GM19043 (cell line): ENCODE results near the gene CXCL12.

Source experiments
- ATAC-seq: cut with Tn5 transposase; IDR thresholded peaks from one replicate; pipeline ENCODE4 v1.9.1; 2021; ENCODE audit warnings: low read depth; ENCODE audit not compliant: unreplicated experiment

Gene CXCL12

DNA sequence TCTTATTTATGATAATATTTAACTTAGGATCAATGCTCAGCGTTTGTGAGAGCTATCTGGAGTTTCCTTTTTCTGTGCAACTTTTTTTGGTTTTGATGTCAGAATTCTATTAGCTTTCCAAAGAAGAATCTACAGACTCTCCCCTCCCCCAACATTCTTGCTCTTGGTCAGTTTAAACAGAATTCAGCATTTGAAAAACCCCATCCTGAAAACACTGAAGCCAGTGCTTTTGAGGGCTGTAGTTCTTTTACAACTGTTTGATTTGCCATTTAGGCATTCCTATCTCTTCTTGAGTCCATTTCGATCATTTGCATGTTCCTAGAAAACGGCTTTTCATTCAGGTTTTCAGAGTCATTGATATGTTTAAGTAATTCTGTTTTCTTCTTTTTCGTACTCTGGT is 15.6 kb upstream of the CXCL12 start:
- no peak for ATAC-seq

DNA sequence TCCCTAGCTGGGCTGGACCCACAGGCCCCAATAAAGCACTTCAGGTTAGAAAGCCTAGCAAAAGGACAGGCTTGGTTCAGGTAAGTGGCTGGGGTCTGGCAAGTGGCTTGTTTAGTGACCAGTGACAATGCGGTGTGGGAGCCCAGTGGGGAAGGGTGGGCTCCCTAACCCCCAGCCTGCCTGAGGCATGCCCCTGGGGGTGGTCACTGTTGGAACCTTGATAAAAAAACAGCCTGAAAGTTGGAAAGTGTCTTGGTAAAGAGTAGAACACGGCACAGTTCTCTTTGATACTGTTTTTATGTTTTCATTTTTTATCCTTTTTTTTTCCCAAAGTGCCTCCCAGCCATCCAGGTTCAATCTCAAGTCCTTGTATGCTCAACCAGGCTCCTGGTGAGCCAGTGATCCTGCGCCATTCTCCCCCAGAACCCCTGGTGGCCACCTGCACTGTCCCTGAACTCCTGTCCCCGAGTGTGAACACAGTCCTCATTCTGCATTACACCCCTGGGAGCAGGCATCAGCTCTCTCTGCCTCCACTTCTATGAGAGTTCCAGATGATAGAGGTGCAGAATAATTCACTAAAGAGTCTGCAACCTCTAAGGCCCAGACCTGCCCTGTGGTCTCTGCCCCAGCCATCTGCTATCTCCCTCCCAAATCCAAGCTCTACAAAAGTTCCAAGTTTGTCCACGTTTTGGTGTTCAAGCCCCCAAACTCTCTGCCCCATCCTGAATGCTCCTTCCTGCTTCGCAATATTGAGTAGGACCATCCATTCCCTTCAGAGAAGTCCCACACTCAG is 15.0 kb upstream of the CXCL12 start:
- ATAC-seq, result no peak

DNA sequence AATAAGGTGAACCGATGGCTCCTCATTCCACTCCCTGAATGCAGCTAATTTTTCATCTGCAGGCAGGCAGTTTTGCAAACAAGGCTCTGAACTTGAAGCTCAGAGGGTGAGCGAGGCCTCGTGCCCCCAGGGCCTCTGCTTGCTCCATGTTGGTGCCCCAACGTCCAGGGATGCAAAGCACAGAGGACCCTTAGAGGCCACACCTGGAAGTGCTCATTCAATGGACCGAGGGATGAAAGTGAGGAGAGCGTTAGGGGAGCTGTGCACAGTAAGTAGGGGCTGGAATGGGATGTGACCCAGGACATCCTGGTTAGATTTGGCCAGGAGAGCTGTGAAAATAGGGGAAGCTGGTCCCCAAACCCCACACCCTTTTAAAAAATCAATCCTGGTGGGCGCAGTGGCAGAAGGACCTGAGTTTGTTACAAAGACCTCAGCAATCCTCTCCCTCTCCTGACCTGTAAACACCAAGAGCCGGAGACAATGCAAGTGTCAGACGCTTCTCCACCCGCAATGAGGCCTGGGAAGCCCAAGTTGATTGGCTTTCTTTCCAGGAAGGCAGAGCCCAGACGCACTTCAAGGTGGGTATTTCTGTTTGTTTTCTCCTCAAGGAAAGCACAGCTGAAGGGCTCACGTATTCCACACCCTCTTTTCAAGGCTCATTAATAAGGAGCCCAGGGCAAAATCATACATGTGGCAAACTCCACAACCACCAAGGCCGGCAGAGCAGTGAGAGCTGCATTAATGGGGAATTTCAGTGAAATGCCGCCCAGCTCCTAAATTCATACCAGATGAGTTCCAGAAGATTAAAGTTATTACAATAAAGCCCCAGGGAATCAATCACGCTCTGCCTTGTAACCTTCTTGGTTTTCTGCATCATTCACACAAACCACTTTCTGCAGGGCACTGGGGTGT is 14.1 kb upstream of the CXCL12 start:
- no peak for ATAC-seq

GRCh38 chr10:44398271-44398670 is 13.4 kb upstream of the CXCL12 start:
- ATAC-seq, result no peak

- no peak for ATAC-seq
These were observed 12.8 kb upstream of the CXCL12 start for GRCh38 chr10:44397476-44398225.

GRCh38 chr10:44396671-44397191 is 11.8 kb upstream of the CXCL12 start:
- no peak for ATAC-seq

DNA sequence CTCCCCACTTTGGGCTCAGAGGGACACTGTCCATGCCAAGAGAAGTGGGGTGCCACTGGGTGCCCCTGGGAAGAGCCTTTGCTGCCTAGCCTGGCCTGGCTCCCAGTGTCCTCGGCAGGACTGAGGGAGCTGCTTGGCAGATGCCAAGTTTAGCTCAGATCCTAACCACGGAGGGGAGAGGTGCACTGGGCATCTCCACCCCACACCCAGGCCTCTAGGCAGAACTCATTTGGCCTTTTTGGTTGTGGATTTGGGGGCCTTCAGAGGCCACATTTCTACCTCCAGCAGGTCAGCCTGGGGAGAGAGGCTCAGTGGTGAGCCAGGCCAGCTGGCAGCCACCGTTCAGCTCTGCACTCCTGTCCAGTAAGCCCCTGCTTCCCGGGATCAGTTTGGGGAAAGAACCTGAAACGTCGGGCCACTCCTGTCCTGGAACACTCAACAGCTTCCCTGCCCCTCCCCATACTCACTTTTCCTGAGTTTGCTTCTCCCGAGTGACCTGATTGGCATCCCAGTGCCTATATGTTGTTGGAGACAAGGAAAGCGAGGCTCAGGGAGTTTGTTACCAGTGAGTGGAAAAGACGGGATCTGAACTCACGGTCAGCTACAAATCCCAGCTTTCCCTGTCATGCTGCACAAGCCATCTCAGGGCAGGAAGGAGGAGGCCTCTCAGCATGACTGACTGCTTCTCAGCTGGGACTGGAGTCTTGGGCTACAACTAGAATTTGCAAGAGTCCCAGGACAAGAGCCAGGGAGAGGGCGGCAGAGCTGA is 11.2 kb upstream of the CXCL12 start:
- no peak for ATAC-seq

GRCh38 chr10:44395396-44395795 is 10.5 kb upstream of the CXCL12 start:
- no peak for ATAC-seq

GRCh38 chr10:44394696-44395381 is 9.9 kb upstream of the CXCL12 start:
- ATAC-seq, result no peak

DNA sequence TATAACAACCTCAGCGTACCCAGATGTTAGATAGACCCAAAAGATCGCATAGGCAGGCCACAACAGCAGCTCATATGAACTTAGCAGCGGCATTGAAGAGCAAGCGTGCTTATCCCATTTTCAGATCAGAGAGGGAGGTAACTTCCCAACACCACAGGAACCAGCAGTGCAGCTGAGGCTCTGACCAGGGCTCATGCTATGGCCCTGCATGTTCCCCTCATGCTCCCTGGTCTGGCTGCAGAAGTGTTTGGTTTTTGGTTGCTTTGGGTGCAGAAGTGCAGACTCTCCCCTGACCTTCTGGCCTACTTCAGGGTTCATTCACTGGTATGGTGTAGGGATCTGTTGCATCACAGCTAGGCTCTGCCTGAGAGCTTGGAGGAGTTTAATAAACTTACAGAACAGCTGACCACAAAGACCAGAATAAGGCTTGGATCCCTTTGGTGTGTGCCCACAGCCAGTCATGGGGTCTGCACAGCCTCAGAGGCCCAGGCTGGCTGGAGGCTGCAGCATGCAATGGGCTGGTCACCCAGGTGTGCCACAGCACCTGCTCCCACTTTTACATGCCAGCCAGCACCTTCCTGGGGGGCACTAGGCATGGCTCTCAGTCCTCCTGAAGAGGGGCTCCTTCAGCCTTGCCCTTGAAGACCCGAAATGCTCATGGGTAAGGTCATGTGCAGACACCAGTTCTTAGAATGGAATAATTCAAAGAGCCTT is 9.1 kb upstream of the CXCL12 start:
- ATAC-seq, result no peak

DNA sequence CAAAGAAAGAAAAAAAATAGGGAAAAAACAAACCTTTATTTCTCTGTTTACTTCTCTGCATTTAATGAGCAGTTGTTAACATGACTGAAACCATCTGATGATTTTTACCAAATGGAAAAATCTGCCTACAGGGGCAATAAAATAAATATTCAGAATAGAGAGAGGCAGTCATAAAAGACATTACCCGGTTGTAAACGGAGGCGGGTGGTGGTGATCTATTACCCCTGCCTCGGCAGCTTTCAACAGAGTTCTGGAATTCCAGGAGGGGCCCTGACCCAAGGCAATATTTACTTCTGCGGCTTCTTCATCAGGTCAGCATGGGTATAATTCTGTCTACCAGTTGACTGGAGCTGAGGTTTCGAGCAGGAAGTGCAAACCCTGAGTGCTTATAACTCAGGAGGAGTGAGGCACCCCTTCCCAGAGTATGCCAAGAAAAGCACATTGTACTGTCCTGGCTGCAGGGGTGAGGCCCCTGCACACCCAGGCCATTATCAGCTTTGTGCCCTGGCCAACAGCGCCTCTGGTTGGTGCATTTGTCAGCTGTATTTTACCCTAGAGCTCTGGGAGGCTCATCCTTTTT is 8.2 kb upstream of the CXCL12 start:
- ATAC-seq, result no peak

DNA sequence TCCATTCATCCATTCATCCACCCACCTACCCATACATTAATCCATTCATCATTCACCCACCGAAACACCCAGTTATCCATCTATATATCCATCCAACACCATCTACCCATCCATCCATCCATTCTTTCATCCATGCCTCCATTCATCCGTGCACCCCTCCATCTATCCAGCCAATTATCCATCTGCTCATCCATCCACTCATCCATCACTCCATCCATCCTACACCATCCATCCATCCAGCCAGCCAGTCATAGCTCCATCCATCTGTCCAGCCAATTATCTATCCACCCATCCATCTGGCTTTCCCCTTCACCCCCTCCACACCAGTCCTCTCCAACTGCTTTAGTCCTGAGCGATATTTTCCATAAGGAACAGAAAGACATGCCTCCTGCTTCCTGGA is 7.5 kb upstream of the CXCL12 start:
- no peak for ATAC-seq

DNA sequence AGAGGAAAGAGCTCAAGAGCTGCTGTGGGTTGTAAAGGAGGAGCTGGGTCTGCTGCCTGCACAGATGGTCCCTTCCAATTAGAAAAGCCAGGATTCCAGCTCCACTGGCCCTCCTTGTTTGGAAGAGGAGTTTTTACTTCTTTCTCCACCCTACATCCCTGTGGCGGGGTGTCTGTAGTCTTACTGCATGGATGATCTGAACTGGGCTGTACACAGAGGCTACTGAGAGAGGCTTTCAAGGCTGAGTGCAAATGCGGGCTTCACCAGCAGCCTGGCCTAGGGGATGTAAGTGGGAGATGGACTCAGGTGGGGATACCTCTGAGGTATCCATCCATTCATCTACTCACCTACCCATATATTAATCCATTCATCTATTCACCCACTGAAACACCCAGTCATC is 7.1 kb upstream of the CXCL12 start:
- no peak for ATAC-seq

DNA sequence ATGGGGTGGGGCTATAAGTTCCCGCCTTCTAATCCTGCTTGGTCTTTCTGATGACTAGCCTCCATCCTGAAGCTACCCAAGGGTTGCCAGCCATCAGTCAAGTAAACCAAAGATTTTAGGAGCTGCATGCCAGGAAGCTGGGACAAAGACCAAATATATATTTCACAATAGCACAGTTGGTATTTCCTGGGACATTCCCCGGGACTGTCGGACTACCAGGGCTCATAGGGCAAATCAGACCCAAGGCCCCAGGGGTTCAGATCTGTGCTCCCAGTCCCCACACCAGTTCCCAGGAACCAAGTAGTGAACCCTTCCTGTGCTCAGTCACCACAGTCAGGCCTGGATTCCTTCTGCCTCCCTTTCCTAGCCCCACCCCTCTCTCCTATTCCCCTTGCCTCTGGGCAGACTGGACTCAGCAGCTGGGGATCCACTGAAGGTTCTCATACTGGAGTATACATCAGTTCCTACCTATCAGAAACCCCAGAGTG is 5.7 kb upstream of the CXCL12 start:
- ATAC-seq, result no peak

DNA sequence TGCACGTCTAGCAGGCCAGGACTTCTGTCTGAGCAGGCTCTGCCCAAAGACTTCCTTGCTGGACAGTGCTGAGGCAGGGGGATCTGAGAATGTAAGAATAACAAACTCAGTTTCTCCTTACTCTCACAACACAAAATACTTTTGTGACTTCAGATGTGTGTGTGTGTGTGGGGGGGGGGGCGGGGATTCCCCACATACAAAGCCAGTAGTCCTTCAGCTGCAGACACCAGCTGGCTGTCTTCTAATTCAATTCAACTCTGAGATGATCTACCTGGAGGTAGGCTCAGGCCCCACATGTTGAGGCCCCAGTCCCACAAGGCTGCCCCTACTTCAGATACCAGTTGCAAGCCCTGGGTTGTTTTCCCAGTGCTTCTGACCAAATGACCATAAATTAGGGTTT is 4.7 kb upstream of the CXCL12 start:
- ATAC-seq, result no peak

GRCh38 chr10:44389150-44389549 is 4.3 kb upstream of the CXCL12 start:
- ATAC-seq, result no peak

DNA sequence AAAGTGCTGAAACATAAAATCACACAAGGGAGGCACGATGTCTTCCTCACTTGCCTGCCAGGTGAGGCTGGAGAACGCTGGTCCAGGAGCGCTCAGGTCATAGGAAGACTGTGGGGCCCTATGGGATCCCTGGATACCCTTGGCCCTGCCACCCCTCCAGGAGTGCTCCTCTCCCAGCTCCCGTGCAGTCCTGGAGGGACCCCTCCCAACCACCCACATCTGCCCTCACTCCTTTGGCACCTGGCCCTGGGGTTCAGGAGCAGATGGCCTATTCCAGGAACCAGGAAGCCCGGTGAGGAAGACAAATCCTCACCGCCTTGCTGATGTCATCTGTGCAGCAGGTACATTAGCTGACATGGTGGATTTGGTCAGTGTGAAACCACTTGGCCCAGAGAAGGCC is 3.7 kb upstream of the CXCL12 start:
- ATAC-seq, result no peak

DNA sequence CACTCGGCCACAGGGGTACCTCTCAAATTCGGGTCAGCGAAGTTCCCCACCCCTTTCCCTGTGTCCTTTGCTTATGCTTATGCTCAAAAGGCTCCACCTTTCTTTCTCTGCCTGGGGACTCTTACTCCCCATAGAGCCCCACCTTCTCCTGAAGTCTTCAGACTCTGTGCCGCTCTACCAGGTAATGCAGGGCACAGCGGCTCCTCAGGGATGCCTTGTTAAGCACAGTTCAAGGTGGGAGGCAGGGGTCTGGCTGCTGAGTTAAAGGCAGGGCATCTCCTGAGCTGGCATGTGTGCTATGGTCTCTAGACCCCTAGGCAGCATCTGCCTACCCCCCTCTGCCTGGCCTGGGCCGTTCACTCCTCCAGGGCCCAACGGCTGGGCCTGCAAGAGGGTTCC is 3.0 kb upstream of the CXCL12 start:
- no peak for ATAC-seq
